GM19455 (cell line): ENCODE results near the gene SPEM3.
A peak's percentile ranks its signal among the peaks of the same experiment; 100 is the strongest.

Source experiments
- ATAC-seq: cut with Tn5 transposase; IDR thresholded peaks from one replicate; pipeline ENCODE4 v1.9.1; 2021; ENCODE audit not compliant: unreplicated experiment

Gene SPEM3

DNA sequence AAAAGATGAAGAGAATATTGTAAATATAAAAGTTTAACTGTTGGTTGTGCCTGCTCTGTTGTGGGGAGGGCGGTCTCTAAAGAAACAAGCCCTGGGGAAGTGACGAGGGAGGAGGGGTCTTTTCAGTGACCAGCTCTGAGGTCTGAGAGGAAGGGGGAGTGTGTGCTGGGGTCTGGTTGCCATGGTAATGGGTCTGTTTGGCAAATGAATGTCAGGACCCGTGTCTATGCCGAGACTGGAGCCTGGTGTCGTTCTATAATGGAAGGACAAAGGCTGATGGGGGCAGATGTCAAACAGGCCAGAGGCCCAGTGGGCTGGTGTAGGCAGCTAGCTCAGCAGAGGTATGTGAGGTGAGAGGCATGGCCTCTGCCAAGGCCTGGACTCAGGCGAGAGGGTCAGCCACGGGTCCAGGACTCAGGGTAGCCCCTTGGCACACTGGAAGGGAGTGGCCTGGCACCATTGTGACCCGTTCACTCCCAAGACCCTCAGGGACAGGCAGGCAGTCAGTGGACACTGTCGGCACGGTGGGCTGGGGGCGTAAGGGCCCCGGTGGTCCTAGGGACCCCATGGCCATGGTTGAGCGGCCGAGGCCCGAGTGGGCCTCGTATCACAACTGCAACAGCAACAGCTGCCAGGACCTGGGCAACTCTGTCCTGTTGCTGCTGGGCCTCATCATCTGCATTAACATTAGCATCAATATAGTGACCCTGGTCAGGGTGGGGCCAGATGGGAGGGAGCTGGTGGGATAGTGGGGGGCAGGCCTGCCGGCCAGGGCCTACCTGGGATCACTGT lies 8.6 kb upstream of the SPEM3 start, which contains the start of gene SPEM1:
Gene SPEM1, plus strand, starts transcription at position 506 of the 792 bp plus-strand sequence. Its CDS starts 61 bp downstream, at position 567.
- no peak for ATAC-seq

DNA sequence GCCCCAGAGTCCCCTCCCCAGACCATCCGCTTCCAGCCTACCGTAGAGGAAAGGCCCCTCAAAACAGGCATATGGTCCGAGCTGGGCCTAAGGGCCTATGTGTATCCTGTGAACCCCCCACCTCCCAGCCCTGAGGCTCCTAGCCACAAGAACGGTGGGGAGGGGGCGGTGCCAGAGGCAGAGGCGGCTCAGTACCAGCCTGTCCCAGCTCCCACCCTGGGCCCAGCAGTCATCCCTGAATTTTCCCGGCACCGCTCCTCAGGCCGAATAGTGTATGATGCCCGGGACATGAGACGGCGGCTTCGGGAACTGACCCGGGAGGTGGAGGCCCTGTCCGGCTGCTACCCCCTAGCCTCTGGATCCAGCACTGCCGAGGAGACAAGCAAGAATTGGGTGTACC lies 7.5 kb upstream of the SPEM3 start:
- no peak for ATAC-seq

DNA sequence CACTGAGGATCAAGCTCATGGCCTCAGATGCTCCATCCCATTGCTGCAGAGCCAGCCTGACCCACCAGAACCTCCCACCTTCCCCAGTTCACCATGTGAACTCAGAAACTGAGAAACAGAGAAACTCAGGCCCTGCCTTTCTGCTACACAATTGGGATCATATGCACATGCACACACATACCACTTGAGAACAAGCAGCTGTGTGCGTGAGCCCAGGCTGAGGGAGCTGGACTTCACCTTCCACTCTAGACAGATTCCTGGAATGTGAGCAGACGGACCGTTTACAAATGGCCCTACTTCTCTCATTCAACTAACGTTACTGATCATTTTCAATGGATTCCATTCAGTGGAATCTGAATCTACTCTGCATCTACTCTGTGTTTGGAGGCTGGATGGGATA lies 5.0 kb upstream of the SPEM3 start:
- no peak for ATAC-seq

DNA sequence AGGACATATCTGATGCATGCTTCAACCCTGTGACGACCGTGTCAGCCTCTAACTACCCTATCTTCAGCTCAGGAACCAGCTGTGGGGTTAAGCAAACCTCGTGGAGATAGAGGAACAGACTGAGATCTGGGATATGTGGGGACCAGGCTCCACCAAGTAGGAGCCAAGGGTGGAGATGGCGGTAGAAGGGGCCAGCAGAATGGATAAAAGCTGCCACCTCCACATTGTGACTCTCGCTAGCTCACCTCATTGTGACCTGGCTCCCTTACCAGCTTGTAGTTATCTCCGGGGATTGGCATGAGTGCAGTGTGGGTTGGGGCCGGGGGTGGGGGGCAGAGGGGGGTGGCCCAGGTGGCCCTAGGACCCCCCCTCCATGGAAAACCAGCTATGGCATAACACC lies 3.3 kb upstream of the SPEM3 start, which contains the start of gene SPEM2:
Gene SPEM2, plus strand, starts transcription at position 301 of the 400 bp plus-strand sequence. Its CDS starts 73 bp downstream, at position 374.
- ATAC-seq, result no peak

DNA sequence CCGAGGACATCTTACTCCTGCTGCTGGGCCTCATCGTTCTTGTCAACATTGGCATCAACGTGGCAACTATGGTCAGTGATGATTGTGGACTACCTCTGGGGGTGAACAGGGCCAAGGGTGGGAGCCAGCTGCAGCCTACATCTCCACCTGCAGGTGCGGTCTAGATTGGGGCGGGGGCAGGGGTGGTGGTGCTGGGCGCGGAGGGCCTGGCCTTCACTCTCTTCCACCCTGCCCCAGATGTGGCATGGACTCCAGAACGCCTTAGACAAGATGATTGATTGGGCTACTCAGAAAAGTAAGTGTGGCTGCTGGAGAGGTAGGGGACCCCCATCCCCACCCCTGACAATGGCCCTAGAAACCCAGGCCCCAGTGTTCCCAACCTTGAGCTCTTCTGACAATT lies 2.9 kb upstream of the SPEM3 start:
- ATAC-seq, result no peak

DNA sequence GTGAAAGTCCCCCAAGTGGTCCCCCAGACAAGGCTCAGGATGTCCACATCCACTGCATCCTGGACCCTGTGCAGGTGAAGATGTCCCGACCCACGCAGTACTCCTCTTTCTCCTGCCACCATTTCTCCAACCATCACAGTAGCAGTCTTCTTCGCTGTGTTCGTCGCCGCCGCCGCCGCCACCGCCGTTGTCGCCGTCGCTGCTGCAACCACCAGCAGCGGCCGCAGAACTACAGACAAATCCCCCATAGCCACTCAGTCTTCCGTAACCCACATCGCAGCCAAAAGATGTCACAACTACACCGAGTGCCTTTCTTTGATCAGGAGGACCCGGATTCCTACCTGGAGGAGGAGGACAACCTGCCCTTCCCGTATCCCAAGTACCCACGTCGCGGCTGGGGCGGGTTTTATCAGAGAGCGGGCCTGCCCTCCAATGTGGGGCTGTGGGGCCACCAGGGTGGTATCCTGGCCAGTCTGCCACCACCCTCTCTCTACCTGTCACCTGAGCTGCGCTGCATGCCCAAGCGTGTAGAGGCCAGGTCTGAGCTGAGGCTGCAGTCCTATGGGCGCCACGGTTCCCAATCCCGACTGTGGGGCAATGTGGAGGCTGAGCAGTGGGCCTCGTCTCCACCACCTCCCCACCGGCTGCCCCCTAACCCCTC lies 2.3 kb upstream of the SPEM3 start:
- no peak for ATAC-seq

DNA sequence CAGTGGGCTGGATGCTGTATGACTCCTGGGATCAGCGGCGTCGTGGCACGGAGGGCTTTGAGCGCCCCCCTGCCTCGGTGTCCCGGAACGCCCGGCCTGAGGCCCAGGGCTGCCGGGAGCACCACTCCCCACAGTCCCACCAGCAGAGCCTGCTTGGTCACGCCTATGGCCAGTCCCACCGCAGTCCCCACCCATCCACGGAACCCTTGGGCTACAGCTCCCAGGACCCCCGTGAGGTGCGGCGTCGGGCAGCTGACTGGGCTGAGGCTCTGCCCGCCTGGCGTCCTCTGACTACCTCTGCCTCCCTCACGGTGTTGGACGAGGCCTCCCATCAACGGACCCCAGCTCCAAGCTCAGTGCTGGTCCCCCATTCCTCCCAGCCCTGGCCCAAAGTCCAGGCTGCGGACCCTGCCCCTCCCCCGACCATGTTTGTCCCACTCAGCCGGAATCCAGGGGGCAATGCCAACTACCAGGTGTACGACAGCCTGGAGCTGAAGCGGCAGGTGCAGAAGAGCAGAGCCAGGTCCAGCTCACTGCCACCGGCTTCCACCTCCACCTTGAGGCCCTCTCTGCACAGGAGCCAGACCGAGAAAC lies 1.7 kb upstream of the SPEM3 start:
- no peak for ATAC-seq

DNA sequence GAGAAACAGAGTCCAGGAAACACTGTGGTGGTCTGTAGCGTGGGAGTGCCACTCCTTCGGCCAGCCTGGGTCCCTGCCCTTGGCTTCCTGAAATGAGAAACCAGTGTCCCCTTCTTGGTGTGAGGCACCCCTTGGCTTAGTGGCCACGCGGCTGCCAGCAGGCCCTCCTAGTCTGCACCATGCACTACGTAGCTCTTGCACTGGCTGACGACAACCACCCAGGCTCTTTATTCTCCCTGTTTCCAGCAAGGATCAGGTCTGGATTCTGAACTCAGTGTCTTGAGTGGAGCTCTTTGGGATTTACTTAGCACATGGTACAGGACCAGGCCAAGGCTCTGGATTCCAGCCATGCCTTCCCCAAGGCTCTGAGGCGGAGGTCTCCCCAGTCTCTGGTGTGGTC lies 1.1 kb upstream of the SPEM3 start:
- no peak for ATAC-seq

DNA sequence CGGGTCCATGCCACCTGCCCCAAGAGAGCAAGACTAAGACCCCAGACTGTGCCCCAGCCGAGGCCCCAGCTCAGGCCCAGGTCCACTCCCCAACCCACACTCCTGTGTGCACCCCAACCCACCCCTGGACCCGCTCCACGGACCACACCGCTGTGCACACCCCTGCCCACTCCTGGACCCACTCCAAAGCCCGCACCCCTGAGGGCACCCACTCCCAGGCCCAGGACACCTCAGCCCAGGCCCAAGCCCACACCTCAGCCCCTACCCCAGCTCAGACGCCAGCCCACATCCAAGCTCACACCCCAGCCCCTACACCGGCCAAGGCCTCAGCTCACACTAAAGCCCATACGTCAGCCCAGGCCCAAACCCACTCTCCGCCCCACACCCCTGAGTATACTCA lies 1.1 kb downstream of the SPEM3 start:
- no peak for ATAC-seq

DNA sequence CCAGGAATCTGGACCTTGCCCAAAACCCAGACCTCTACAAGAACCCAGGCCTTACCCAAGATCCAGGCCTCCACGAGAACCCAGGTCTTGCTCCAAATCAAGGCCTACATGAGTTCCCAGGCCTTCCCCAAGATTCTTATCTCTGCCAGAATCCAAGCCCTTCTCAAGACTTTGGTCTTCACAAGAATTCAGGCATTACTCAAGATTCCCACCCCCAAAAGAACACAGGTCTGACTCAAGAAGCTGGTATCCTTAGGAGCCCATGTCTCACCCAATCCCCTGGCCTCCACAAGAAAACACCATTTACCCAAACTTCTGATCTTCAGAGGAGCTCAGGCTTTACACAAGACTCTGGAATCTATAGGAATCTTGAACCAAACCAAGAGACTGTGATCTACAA lies 2.6 kb downstream of the SPEM3 start:
- no peak for ATAC-seq

DNA sequence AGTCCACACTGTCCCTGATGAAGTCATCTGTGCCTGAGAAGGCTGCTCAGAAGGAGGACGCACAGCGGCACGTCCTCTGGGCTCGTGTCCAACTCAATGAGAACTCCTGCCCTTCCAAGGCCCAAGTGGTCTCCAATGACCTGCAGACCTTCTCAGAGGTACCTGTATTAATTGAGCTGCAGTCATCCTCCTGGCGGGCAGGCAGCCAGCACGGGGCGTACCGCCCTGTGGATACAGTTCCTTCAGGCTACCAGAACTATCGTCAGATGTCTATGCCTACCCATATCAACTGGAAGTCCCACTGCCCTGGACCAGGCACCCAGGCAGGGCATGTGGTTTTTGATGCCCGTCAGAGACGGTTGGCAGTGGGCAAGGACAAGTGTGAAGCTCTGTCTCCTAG lies 3.6 kb downstream of the SPEM3 start:
- ATAC-seq, result no peak

DNA sequence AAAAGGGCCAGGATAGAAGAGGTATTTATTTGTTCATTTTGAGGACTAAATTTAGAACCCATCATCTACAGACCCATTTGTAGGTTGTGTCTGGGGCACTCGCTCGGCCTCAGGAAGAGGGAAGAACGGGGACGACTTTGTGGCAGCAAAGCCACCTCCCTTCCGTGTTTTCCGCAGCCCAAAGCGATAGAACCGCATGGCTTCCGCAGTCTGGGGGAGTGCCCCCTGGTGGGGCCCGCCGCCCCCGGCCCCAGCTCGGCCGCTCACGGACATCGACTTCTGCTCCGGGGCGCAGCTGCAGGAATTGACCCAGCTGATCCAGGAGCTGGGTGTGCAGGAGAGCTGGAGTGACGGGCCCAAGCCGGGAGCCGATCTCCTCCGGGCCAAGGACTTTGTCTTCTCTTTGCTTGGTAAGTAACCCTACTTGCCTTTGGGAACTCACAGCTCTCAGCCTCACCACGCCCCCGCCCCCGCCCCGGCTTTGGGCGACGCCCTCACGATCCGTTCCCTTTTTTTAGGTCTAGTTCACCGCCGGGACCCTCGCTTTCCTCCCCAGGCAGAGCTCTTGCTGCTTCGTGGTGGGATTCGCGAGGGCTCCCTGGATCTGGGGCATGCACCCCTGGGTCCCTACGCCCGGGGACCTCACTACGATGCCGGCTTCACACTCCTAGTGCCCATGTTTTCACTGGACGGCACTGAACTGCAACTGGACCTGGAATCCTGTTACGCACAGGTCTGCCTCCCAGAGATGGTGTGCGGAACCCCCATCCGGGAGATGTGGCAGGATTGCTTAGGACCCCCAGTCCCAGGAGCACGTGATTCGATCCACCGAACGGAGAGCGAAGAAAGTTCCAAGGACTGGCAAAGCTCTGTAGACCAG lies 7.3 kb downstream of the SPEM3 start:
- ATAC-seq, result peak; percentile 22

DNA sequence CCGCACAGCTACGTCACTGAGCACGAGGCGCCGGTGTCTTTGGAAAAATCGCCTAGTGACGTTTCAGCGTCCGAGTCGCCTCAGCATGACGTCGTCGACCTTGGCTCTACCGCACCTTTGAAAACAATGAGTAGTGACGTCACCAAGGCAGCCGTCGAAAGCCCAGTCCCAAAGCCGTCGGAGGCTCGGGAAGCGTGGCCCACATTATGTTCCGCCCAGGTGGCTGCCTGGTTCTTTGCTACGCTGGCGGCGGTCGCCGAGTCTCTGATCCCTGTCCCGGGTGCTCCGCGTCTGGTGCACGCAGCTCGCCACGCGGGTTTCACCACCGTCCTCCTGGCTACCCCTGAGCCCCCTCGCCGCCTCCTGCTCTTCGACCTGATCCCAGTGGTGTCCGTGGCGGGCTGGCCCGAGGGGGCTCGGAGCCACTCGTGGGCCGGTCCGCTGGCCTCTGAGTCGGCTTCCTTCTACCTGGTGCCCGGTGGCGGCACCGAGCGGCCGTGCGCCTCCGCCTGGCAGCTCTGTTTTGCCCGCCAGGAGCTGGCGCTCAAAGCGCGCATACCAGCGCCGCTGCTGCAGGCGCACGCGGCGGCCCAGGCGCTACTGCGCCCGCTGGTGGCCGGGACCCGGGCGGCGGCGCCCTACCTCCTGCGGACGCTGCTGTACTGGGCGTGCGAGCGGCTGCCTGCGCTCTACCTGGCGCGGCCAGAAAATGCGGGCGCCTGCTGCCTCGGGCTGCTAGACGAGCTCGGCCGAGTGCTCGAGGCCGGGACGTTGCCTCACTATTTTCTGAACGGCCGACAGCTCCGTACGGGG lies 8.1 kb downstream of the SPEM3 start:
- ATAC-seq, result peak; percentile 30

DNA sequence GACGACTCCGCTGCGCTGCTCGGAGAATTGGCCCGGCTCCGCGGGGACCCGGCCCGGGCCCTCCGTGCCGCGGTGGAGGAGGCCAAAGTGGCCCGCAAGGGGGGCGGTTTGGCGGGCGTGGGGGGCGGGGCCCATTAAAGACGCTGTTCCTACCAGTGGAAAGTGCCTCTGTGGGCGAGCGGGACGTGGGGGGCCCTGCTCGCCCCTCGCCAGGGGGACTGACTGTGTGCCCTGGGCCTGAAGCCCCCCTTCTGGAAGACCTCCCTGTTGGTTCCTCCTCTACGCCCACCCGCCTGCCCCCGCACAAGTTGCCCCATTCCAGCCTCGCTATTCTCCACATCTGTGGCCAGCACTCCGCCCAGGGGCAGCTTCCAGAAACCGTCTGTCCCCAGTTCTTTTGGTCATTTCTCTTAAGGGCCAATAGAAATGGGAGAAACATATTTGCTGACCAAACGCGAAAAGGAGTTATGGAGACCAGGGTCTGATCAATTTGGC lies 8.8 kb downstream of the SPEM3 start:
- peak; percentile 1 for ATAC-seq

DNA sequence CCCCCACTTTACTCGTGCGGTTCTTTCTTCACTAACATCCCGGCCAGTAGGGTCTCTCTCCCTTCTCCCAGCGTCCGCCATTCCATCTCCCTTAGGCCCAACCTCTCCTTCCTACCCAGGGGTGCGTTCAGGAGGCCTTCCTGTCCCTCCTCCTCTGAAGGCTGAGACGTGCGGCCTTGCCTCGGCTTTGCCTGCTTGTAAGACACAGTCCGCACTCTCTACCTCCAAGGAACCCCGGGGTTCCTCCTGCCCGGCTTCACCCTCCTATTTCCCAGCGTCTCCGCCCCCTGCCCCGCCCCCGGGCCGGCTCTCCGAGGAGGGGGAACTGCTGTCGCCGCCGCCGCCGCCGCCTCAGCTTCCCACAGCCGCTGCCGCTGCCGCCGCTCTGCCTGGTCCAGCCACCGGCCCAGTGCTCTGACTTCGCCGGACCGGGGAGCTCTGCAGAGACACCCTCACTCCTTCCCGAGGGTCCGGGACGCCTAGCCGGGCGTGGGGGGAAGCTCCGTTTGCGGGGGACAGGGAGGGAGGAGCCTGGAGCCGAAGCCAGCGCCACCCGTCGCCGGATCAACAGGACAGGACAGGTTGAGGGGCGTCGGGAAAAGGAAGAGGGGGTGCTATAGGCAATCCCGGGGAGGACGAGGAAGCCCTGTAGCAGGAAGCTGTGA lies 9.4 kb downstream of the SPEM3 start:
- no peak for ATAC-seq

DNA sequence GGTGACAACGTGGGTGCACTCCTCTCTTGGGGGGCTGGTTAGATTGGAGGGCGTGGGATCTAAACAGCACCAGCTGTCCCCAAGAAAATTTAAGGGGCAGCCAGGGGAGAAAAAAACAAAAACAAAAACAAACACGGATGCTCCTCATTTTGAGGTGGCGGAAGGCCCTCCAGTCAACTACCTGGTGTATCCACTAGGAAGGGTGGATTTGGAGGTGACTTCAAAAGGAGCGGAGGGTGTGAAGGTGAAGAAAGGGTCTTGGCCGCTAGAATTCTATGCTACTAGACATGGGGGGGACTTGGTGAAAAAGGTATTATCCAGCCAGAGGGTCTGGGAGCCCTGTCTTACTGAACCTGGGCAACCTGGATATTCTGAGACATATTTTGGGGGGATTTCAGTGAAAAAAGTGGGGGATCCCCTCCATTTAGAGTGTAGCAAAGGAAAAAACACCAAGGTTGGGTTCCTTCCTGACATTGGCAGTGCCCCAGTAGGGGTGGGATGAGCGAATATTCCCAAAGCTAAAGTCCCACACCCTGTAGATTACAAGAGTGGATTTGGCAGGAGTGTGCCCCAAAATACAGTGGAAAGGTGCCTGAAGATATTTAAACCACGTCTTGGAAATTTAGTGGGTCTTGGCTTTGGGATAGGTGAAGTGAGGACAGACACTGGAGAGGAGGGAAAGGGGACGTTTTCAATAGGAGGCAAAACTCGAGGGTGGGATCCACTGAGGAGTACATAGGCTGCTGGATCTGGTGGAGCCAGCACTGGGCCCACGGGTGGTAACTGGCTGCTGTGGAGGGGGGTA lies 10.2 kb downstream of the SPEM3 start:
- no peak for ATAC-seq

DNA sequence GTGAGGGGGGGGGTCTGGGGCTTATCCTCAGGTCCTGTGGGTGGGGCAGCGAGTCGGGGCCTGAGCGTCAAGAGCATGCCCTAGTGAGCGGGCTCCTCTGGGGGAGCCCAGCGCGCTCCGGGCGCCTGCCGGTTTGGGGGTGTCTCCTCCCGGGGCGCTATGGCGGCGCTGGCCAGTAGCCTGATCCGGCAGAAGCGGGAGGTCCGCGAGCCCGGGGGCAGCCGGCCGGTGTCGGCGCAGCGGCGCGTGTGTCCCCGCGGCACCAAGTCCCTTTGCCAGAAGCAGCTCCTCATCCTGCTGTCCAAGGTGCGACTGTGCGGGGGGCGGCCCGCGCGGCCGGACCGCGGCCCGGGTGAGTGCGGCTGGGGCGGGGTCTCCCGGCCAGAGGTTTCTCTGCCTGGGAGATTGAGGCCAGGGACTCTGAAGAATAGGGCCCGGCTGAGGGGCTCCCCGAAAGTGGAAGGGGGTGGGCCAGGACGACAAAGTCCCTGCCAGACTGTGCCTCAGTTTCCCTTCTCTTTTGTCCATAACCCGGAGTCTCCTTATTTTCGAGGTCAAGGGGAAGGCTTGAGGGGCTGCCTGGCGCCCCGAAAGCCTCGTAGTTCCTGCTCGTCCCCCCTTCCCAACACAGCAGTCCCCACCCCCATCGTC lies 10.9 kb downstream of the SPEM3 start, which contains the start of gene FGF11:
Gene FGF11, plus strand, starts transcription at position 51 of the 651 bp plus-strand sequence. Its CDS starts 109 bp downstream, at position 160.
- ATAC-seq, result no peak
